ENCODE data around the gene FBXO30.

Gene FBXO30

GRCh38 chr6:145823328-145823944 lies 8.8 kb upstream of the FBXO30 start:
- ChIA-PET CTCF (no interaction called here), POLR2A (interaction anchor here (1.7 kb wide), 1 partner anchor 8 kb away, joined by 11 read pairs; the partner anchor contains the start of gene FBXO30)
- no peak for DNase-seq (ENCODE audit: extremely low spot score)
- TF ChIP-seq SP1 (IDR thresholded peaks at IDR 0.05) (no peak), CTBP1 (IDR thresholded peaks at IDR 0.05; ENCODE audit: borderline replicate concordance) (no peak), FOXK2 (IDR thresholded peaks at IDR 0.05) (no peak), LEF1 (IDR thresholded peaks at IDR 0.05; ENCODE audit: borderline replicate concordance) (no peak), ELF4 (IDR thresholded peaks at IDR 0.05) (no peak), NFRKB (IDR thresholded peaks at IDR 0.05) (no peak)
- TF ChIP-seq, protein P1, sequence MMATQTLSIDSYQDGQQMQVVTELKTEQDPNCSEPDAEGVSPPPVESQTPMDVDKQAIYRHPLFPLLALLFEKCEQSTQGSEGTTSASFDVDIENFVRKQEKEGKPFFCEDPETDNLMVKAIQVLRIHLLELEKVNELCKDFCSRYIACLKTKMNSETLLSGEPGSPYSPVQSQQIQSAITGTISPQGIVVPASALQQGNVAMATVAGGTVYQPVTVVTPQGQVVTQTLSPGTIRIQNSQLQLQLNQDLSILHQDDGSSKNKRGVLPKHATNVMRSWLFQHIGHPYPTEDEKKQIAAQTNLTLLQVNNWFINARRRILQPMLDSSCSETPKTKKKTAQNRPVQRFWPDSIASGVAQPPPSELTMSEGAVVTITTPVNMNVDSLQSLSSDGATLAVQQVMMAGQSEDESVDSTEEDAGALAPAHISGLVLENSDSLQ (IDR thresholded peaks at IDR 0.05) = no peak

DNA sequence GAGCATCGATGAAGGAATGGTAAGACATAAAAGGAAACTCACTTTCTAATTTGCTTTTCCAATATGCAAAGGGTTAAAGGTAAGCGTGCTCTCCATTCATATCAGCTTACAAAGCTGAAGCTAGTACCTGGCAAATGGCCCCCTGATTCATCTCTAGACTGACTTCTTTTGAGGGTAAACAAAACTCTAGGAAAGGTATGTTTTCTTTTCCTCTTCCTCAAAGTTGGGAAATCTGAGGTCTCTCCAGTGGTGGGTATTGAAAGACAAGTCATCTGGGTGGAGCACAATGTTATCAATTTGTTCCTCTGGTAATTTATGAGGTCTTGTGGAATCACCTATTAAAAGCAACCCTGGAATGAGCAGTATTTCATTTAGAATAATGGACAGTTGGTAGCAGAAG lies 7.9 kb upstream of the FBXO30 start:
- no peak for DNase-seq (ENCODE audit: extremely low spot score)
- ChIA-PET POLR2A (no interaction called here), CTCF (no interaction called here)
- TF ChIP-seq ZNF384 (IDR thresholded peaks at IDR 0.05) (no peak), CTBP1 (IDR thresholded peaks at IDR 0.05; ENCODE audit: borderline replicate concordance) (no peak), L3MBTL2 (conservative IDR thresholded peaks at IDR 0.05) (no peak), SP1 (IDR thresholded peaks at IDR 0.05) (no peak)

DNA sequence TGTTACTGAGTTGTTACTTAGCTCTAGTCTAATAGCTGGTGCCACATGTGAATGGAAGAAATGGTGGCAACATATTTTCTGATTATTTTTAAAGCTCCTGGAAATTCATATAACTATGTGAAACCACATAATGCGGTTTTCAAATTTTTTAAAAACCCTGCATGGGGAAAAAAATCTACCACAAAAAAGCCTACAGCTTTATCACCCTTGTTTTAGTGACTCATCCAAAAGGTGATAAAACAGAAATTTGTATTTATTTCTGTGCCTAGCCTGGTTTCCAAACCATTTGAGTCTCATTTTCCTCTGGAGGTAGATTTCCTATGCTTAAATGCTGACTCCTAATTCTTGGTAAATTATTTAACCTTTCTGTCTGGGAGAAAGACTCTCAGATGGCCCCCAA lies 5.4 kb upstream of the FBXO30 start:
- POLR2A ChIA-PET = no interaction called here
- no peak for DNase-seq (ENCODE audit: extremely low spot score)
- CTCF ChIA-PET = no interaction called here
- no peak for TF ChIP-seq ELF4 (IDR thresholded peaks at IDR 0.05)
- TF ChIP-seq FOXK2 (IDR thresholded peaks at IDR 0.05) = no peak
- no peak for TF ChIP-seq ARNT (IDR thresholded peaks at IDR 0.05)
- no peak for TF ChIP-seq NFRKB (IDR thresholded peaks at IDR 0.05)
- TF ChIP-seq CTBP1 (IDR thresholded peaks at IDR 0.05; ENCODE audit: borderline replicate concordance) = no peak
- TF ChIP-seq, protein P1 (IDR thresholded peaks at IDR 0.05) = no peak
- TF ChIP-seq L3MBTL2 (conservative IDR thresholded peaks at IDR 0.05) = no peak
- no peak for TF ChIP-seq FOXA1 (IDR thresholded peaks at IDR 0.05)
- TF ChIP-seq SUZ12 (IDR thresholded peaks at IDR 0.05) = no peak
- no peak for TF ChIP-seq LEF1 (IDR thresholded peaks at IDR 0.05; ENCODE audit: borderline replicate concordance)
- TF ChIP-seq HDGF (IDR thresholded peaks at IDR 0.05; ENCODE audit: borderline replicate concordance) = no peak
- no peak for TF ChIP-seq SP1 (IDR thresholded peaks at IDR 0.05)
- no peak for TF ChIP-seq TARDBP (IDR thresholded peaks at IDR 0.05)
- no peak for TF ChIP-seq ZNF384 (IDR thresholded peaks at IDR 0.05)
- TF ChIP-seq BHLHE40 (IDR thresholded peaks at IDR 0.05; ENCODE audit: borderline replicate concordance) = no peak
- TF ChIP-seq FOXM1 (IDR thresholded peaks at IDR 0.05; ENCODE audit: borderline replicate concordance) = no peak

GRCh38 chr6:145818796-145819195 lies 4.2 kb upstream of the FBXO30 start:
- ChIA-PET CTCF (no interaction called here), POLR2A (interaction anchor here (1.1 kb wide), 1 partner anchor 83 kb away, joined by 3 read pairs; no protein-coding TSS in a partner anchor)
- DNase-seq (ENCODE audit: extremely low spot score) = no peak
- no peak for TF ChIP-seq SUZ12 (IDR thresholded peaks at IDR 0.05)
- TF ChIP-seq, protein P1 (IDR thresholded peaks at IDR 0.05) = no peak
- TF ChIP-seq FOXA1 (IDR thresholded peaks at IDR 0.05) = no peak
- TF ChIP-seq BHLHE40 (IDR thresholded peaks at IDR 0.05; ENCODE audit: borderline replicate concordance) = no peak
- no peak for TF ChIP-seq NFRKB (IDR thresholded peaks at IDR 0.05)
- TF ChIP-seq ZNF384 (IDR thresholded peaks at IDR 0.05) = no peak
- no peak for TF ChIP-seq L3MBTL2 (conservative IDR thresholded peaks at IDR 0.05)
- TF ChIP-seq ELF4 (IDR thresholded peaks at IDR 0.05) = no peak
- no peak for TF ChIP-seq LEF1 (IDR thresholded peaks at IDR 0.05; ENCODE audit: borderline replicate concordance)
- TF ChIP-seq FOXK2 (IDR thresholded peaks at IDR 0.05) = no peak
- TF ChIP-seq CTBP1 (IDR thresholded peaks at IDR 0.05; ENCODE audit: borderline replicate concordance) = no peak
- no peak for TF ChIP-seq HDGF (IDR thresholded peaks at IDR 0.05; ENCODE audit: borderline replicate concordance)
- TF ChIP-seq TARDBP (IDR thresholded peaks at IDR 0.05) = no peak
- TF ChIP-seq SP1 (IDR thresholded peaks at IDR 0.05) = no peak
- no peak for TF ChIP-seq ARNT (IDR thresholded peaks at IDR 0.05)
- no peak for TF ChIP-seq FOXM1 (IDR thresholded peaks at IDR 0.05; ENCODE audit: borderline replicate concordance)

- no peak for DNase-seq (ENCODE audit: extremely low spot score)
- CTCF ChIA-PET = no interaction called here
- TF ChIP-seq ELF4 (IDR thresholded peaks at IDR 0.05) (no peak), FOXA1 (IDR thresholded peaks at IDR 0.05) (no peak), ARNT (IDR thresholded peaks at IDR 0.05) (no peak), BHLHE40 (IDR thresholded peaks at IDR 0.05; ENCODE audit: borderline replicate concordance) (no peak), SP1 (IDR thresholded peaks at IDR 0.05) (no peak), SUZ12 (IDR thresholded peaks at IDR 0.05) (no peak)
- TF ChIP-seq, protein P1 (IDR thresholded peaks at IDR 0.05) = peak; percentile 89
- POLR2A ChIA-PET = interaction anchor here (3.0 kb wide), 1 partner anchor 80 kb away, joined by 63 read pairs; the partner anchor contains the start of gene EPM2A
These were observed 1.8 kb upstream of the FBXO30 start for GRCh38 chr6:145816392-145816791.

Measured in HEK293T (cell line).